ENCODE data around the gene GPS1.

The GPS1 gene

GRCh38 chr17:82053556-82054263 is 2.0 kb downstream of the GPS1 start:
- no peak overlapping the region for H3K4me3 ChIP-seq (ENCODE audit: low read length in 2 of 2)
- no peak overlapping the region for H3K27ac ChIP-seq (ENCODE audit: low read depth in 2 of 2, low read length in 2 of 2)
- H3K36me3 ChIP-seq (ENCODE audit: control insufficient read depth in 2 of 2, insufficient read depth in 2 of 2, low read length in 2 of 2), result peaks cover 29 to 40% of the 10 kb centered on the region in 2 donors
- peaks cover 14 to 20% of the 10 kb centered on the region in 2 donors for H3K4me1 ChIP-seq (ENCODE audit: control insufficient read depth in 2 of 2, insufficient read depth in 2 of 2, low read length in 2 of 2)
- H3K9me3 ChIP-seq (ENCODE audit: control insufficient read depth in 2 of 2, low read length in 2 of 2), result no peaks in the 10 kb centered on the region
- no peaks in the 10 kb centered on the region for H3K27me3 ChIP-seq (ENCODE audit: control insufficient read depth in 2 of 2, insufficient read depth in 2 of 2, low read length in 2 of 2)
- no peak overlapping the region for H3K9ac ChIP-seq (ENCODE audit: low read depth in 1 of 2, low read length in 2 of 2)

GRCh38 chr17:82054351-82055022 is 2.8 kb downstream of the GPS1 start:
- H3K9me3 ChIP-seq (ENCODE audit: control insufficient read depth in 2 of 2, low read length in 2 of 2), result no peaks in the 10 kb centered on the region
- no peak overlapping the region for H3K4me3 ChIP-seq (ENCODE audit: low read length in 2 of 2)
- H3K36me3 ChIP-seq (ENCODE audit: control insufficient read depth in 2 of 2, insufficient read depth in 2 of 2, low read length in 2 of 2), result peaks cover 37 to 48% of the 10 kb centered on the region in 2 donors
- no peak overlapping the region for H3K27ac ChIP-seq (ENCODE audit: low read depth in 2 of 2, low read length in 2 of 2)
- no peak overlapping the region for H3K9ac ChIP-seq (ENCODE audit: low read depth in 1 of 2, low read length in 2 of 2)
- no peaks in the 10 kb centered on the region for H3K27me3 ChIP-seq (ENCODE audit: control insufficient read depth in 2 of 2, insufficient read depth in 2 of 2, low read length in 2 of 2)
- H3K4me1 ChIP-seq (ENCODE audit: control insufficient read depth in 2 of 2, insufficient read depth in 2 of 2, low read length in 2 of 2), result peaks cover 14 to 20% of the 10 kb centered on the region in 2 donors

GRCh38 chr17:82055023-82055964 is 3.6 kb downstream of the GPS1 start:
- peaks cover 45 to 53% of the 10 kb centered on the region in 2 donors for H3K36me3 ChIP-seq (ENCODE audit: control insufficient read depth in 2 of 2, insufficient read depth in 2 of 2, low read length in 2 of 2)
- H3K9ac ChIP-seq (ENCODE audit: low read depth in 1 of 2, low read length in 2 of 2), result no peak overlapping the region
- H3K27ac ChIP-seq (ENCODE audit: low read depth in 2 of 2, low read length in 2 of 2), result no peak overlapping the region
- H3K4me3 ChIP-seq (ENCODE audit: low read length in 2 of 2), result no peak overlapping the region
- H3K9me3 ChIP-seq (ENCODE audit: control insufficient read depth in 2 of 2, low read length in 2 of 2), result no peaks in the 10 kb centered on the region
- no peaks in the 10 kb centered on the region for H3K27me3 ChIP-seq (ENCODE audit: control insufficient read depth in 2 of 2, insufficient read depth in 2 of 2, low read length in 2 of 2)
- H3K4me1 ChIP-seq (ENCODE audit: control insufficient read depth in 2 of 2, insufficient read depth in 2 of 2, low read length in 2 of 2), result peaks cover 14 to 20% of the 10 kb centered on the region in 2 donors

GRCh38 chr17:82055965-82056728 is 4.4 kb downstream of the GPS1 start:
- H3K27me3 ChIP-seq (ENCODE audit: control insufficient read depth in 2 of 2, insufficient read depth in 2 of 2, low read length in 2 of 2), result no peaks in the 10 kb centered on the region
- H3K4me1 ChIP-seq (ENCODE audit: control insufficient read depth in 2 of 2, insufficient read depth in 2 of 2, low read length in 2 of 2), result peaks cover 10 to 14% of the 10 kb centered on the region in 2 donors
- H3K27ac ChIP-seq (ENCODE audit: low read depth in 2 of 2, low read length in 2 of 2), result no peak overlapping the region
- H3K4me3 ChIP-seq (ENCODE audit: low read length in 2 of 2), result no peak overlapping the region
- H3K36me3 ChIP-seq (ENCODE audit: control insufficient read depth in 2 of 2, insufficient read depth in 2 of 2, low read length in 2 of 2), result peaks cover 53 to 61% of the 10 kb centered on the region in 2 donors
- H3K9ac ChIP-seq (ENCODE audit: low read depth in 1 of 2, low read length in 2 of 2), result no peak overlapping the region
- H3K9me3 ChIP-seq (ENCODE audit: control insufficient read depth in 2 of 2, low read length in 2 of 2), result no peaks in the 10 kb centered on the region

- Histone ChIP-seq H3K27me3 (ENCODE audit: control insufficient read depth in 2 of 2, insufficient read depth in 2 of 2, low read length in 2 of 2) (no peaks in the 10 kb centered on the region), H3K36me3 (ENCODE audit: control insufficient read depth in 2 of 2, insufficient read depth in 2 of 2, low read length in 2 of 2) (peaks cover 61 to 68% of the 10 kb centered on the region in 2 donors), H3K9me3 (ENCODE audit: control insufficient read depth in 2 of 2, low read length in 2 of 2) (no peaks in the 10 kb centered on the region), H3K27ac (ENCODE audit: low read depth in 2 of 2, low read length in 2 of 2) (no peak overlapping the region), H3K4me1 (ENCODE audit: control insufficient read depth in 2 of 2, insufficient read depth in 2 of 2, low read length in 2 of 2) (peaks cover 10 to 14% of the 10 kb centered on the region in 2 donors), H3K9ac (ENCODE audit: low read depth in 1 of 2, low read length in 2 of 2) (no peak overlapping the region), H3K4me3 (ENCODE audit: low read length in 2 of 2) (no peak overlapping the region)
These were observed 5.3 kb downstream of the GPS1 start for GRCh38 chr17:82056729-82057621.

GRCh38 chr17:82058230-82058854 is 6.6 kb downstream of the GPS1 start:
- H3K4me3 ChIP-seq (ENCODE audit: low read length in 2 of 2), result no peak overlapping the region
- no peaks in the 10 kb centered on the region for H3K9me3 ChIP-seq (ENCODE audit: control insufficient read depth in 2 of 2, low read length in 2 of 2)
- peaks cover 71 to 72% of the 10 kb centered on the region in 2 donors for H3K36me3 ChIP-seq (ENCODE audit: control insufficient read depth in 2 of 2, insufficient read depth in 2 of 2, low read length in 2 of 2)
- no peaks in the 10 kb centered on the region for H3K27me3 ChIP-seq (ENCODE audit: control insufficient read depth in 2 of 2, insufficient read depth in 2 of 2, low read length in 2 of 2)
- H3K27ac ChIP-seq (ENCODE audit: low read depth in 2 of 2, low read length in 2 of 2), result no peak overlapping the region
- no peak overlapping the region for H3K9ac ChIP-seq (ENCODE audit: low read depth in 1 of 2, low read length in 2 of 2)
- peaks cover 0 to 2% of the 10 kb centered on the region in 2 donors for H3K4me1 ChIP-seq (ENCODE audit: control insufficient read depth in 2 of 2, insufficient read depth in 2 of 2, low read length in 2 of 2)

- H3K9me3 ChIP-seq (ENCODE audit: control insufficient read depth in 2 of 2, low read length in 2 of 2), result no peaks in the 10 kb centered on the region
- peaks cover 0 to under 1% of the 10 kb centered on the region in 2 donors for H3K4me1 ChIP-seq (ENCODE audit: control insufficient read depth in 2 of 2, insufficient read depth in 2 of 2, low read length in 2 of 2)
- no peak overlapping the region for H3K27ac ChIP-seq (ENCODE audit: low read depth in 2 of 2, low read length in 2 of 2)
- peaks cover 74 to 75% of the 10 kb centered on the region in 2 donors for H3K36me3 ChIP-seq (ENCODE audit: control insufficient read depth in 2 of 2, insufficient read depth in 2 of 2, low read length in 2 of 2)
- H3K4me3 ChIP-seq (ENCODE audit: low read length in 2 of 2), result no peak overlapping the region
- H3K27me3 ChIP-seq (ENCODE audit: control insufficient read depth in 2 of 2, insufficient read depth in 2 of 2, low read length in 2 of 2), result no peaks in the 10 kb centered on the region
- H3K9ac ChIP-seq (ENCODE audit: low read depth in 1 of 2, low read length in 2 of 2), result no peak overlapping the region
These were observed 7.2 kb downstream of the GPS1 start for GRCh38 chr17:82058855-82059249.

GRCh38 chr17:82059272-82060000 is 7.7 kb downstream of the GPS1 start:
- H3K27ac ChIP-seq (ENCODE audit: low read depth in 2 of 2, low read length in 2 of 2), result no peak overlapping the region
- peaks cover 4 to 6% of the 10 kb centered on the region in 2 donors for H3K4me1 ChIP-seq (ENCODE audit: control insufficient read depth in 2 of 2, insufficient read depth in 2 of 2, low read length in 2 of 2)
- no peaks in the 10 kb centered on the region for H3K27me3 ChIP-seq (ENCODE audit: control insufficient read depth in 2 of 2, insufficient read depth in 2 of 2, low read length in 2 of 2)
- H3K4me3 ChIP-seq (ENCODE audit: low read length in 2 of 2), result no peak overlapping the region
- peaks cover 69 to 71% of the 10 kb centered on the region in 2 donors for H3K36me3 ChIP-seq (ENCODE audit: control insufficient read depth in 2 of 2, insufficient read depth in 2 of 2, low read length in 2 of 2)
- no peak overlapping the region for H3K9ac ChIP-seq (ENCODE audit: low read depth in 1 of 2, low read length in 2 of 2)
- no peaks in the 10 kb centered on the region for H3K9me3 ChIP-seq (ENCODE audit: control insufficient read depth in 2 of 2, low read length in 2 of 2)
